K562 (cell line): ENCODE results near the gene SYNJ2. TPM values are rescaled to one million over a fixed set of nuclear protein-coding genes. Genes with fewer than 3 reads are reported as not detected.

Experiments used
- CBFA2T2 ChIP-seq: fragments of 450-650 bp; conservative IDR thresholded peaks from 2 replicates; pipeline ENCODE4 v1.6.1; 2017; ENCODE audit warnings: mild to moderate bottlenecking
- GATAD2A ChIP-seq: fragments of 450-650 bp; IDR thresholded peaks from 2 replicates; pipeline ENCODE4 v1.6.1; 2017
- KAT8 ChIP-seq: fragments of 450-650 bp; IDR thresholded peaks from 2 replicates; pipeline ENCODE4 v1.6.1; 2016; ENCODE audit warnings: low read depth, mild to moderate bottlenecking
- MBD1 ChIP-seq: fragments of 250-450 bp; sonication (Bioruptor Pico); IDR thresholded peaks from 2 replicates; pipeline ENCODE4 v1.8.0; 2022; ENCODE audit warnings: inconsistent platforms
- PBX2 ChIP-seq, 2 experiments: IDR thresholded peaks in 1 of 2; conservative IDR thresholded peaks in 1 of 2; 2 replicates each; pipeline ENCODE4 v1.6.1; 2016; ENCODE audit warnings: low read depth in 2 of 2, mild to moderate bottlenecking in 1 of 2, missing compliant biosample characterization in 1 of 2, missing genetic modification characterization in 1 of 2, moderate library complexity in 1 of 2
- RBM15 ChIP-seq: fragments of 200-400 bp; formaldehyde crosslinking; IDR thresholded peaks from 2 replicates; pipeline ENCODE4 v1.6.1; 2018; ENCODE audit warnings: mild to moderate bottlenecking, low read length, moderate library complexity; ENCODE audit not compliant: insufficient read depth
- SP1 ChIP-seq: sonication (generic); formaldehyde crosslinking; IDR thresholded peaks from 2 replicates; pipeline ENCODE4 v1.8.1; 2022; ENCODE audit warnings: mild to moderate bottlenecking, missing genetic modification reagents
- ZNF592 ChIP-seq: fragments of 450-650 bp; IDR thresholded peaks from 2 replicates; pipeline ENCODE4 v1.6.1; 2017; ENCODE audit warnings: antibody characterized with exemption, mild to moderate bottlenecking
- polyA plus RNA-seq, 8 experiments: library from polyadenylated mRNA; depleted of rRNA in 4 of 8; stranded (reverse) in 5 of 8; unstranded in 3 of 8; fragments of >200 nt; fragmentation: Nextera tagmentation in 2 of 8; fragmentation: Illumina TruSeq in 1 of 8; extraction: Ambion mirVana in 2 of 8; extraction: Trizol in 1 of 8; gene quantifications; 2 replicates each; pipeline versions ENCODE4 v1.2.1 to v1.2.3, GENCODE V29; 2011 to 2014; ENCODE audit warnings: inconsistent platforms in 1 of 8, missing spikeins in 1 of 8
- total RNA-seq, 7 experiments: library from RNA; depleted of rRNA in 6 of 7; stranded (reverse); fragments of >200 nt in 6 of 7; fragmentation: Illumina TruSeq in 2 of 7; extraction: Trizol in 2 of 7; gene quantifications; 2 replicates each; pipeline versions ENCODE4 v1.2.1 to v1.2.3, GENCODE V29; 2011 to 2021; ENCODE audit warnings: low replicate concordance in 1 of 7
- TF ChIP-seq, protein P1 (sequence below): sonication (generic); formaldehyde crosslinking; IDR thresholded peaks from 2 replicates; pipeline ENCODE4 v1.8.1; 2023; ENCODE audit warnings: mild to moderate bottlenecking, missing genetic modification reagents
- TF ChIP-seq, protein P2 (sequence below), 2 experiments: fragments of 200-800 bp in 1 of 2; sonication (Bioruptor generic) in 1 of 2; sonication (generic) in 1 of 2; formaldehyde crosslinking in 1 of 2; IDR thresholded peaks in 1 of 2; conservative IDR thresholded peaks in 1 of 2; 2 replicates each; pipeline versions ENCODE4 v1.5.0 to v1.6.1; 2016 to 2020; ENCODE audit warnings: missing compliant biosample characterization in 1 of 2, missing genetic modification characterization in 1 of 2, missing genetic modification reagents in 1 of 2

SYNJ2 gene
- total and polyA plus RNA-seq, 9 of the 15 experiments (the other 6 are each of a cell fraction or from before 2014, with no cell fraction given): 3.0 to 27.7 (median 17.8) TPM

GRCh38 chr6:158039178-158039557, 57.5 kb downstream of the SYNJ2 start (continued):
- TF ChIP-seq PBX2 (CRISPR knock-in tag; IDR thresholded peaks at IDR 0.05; ENCODE audit: low read depth) (no peak), PBX2 (tag; conservative IDR thresholded peaks at IDR 0.05; ENCODE audit: low read depth) (no peak), MBD1 (CRISPR knock-in tag) (no peak), ZNF592 (0 out of 2 replicates have a peak, but pooled peaks have one; percentile 10), SP1 (CRISPR knock-in tag) (0 out of 2 replicates have a peak, but pooled peaks have one; percentile 46), RBM15 (no peak), KAT8 (no peak), CBFA2T2 (no peak), GATAD2A (no peak)
- TF ChIP-seq, protein P1, sequence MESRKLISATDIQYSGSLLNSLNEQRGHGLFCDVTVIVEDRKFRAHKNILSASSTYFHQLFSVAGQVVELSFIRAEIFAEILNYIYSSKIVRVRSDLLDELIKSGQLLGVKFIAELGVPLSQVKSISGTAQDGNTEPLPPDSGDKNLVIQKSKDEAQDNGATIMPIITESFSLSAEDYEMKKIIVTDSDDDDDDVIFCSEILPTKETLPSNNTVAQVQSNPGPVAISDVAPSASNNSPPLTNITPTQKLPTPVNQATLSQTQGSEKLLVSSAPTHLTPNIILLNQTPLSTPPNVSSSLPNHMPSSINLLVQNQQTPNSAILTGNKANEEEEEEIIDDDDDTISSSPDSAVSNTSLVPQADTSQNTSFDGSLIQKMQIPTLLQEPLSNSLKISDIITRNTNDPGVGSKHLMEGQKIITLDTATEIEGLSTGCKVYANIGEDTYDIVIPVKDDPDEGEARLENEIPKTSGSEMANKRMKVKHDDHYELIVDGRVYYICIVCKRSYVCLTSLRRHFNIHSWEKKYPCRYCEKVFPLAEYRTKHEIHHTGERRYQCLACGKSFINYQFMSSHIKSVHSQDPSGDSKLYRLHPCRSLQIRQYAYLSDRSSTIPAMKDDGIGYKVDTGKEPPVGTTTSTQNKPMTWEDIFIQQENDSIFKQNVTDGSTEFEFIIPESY (CRISPR knock-in tag): peak; percentile 65; the same call in 1 of the 2 replicates
- TF ChIP-seq, protein P2, sequence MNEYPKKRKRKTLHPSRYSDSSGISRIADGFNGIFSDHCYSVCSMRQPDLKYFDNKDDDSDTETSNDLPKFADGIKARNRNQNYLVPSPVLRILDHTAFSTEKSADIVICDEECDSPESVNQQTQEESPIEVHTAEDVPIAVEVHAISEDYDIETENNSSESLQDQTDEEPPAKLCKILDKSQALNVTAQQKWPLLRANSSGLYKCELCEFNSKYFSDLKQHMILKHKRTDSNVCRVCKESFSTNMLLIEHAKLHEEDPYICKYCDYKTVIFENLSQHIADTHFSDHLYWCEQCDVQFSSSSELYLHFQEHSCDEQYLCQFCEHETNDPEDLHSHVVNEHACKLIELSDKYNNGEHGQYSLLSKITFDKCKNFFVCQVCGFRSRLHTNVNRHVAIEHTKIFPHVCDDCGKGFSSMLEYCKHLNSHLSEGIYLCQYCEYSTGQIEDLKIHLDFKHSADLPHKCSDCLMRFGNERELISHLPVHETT (CRISPR knock-in tag; conservative IDR thresholded peaks at IDR 0.05 in 1 of 2, IDR thresholded peaks at IDR 0.05 in 1 of 2): 0 out of 4 replicates have a peak, but pooled peaks of 1 of the 2 experiments have one; percentile 8
